ENCODE data around the gene DRAXIN. TPM values are rescaled to one million over a fixed set of nuclear protein-coding genes. Genes with fewer than 3 reads are reported as not detected.

The DRAXIN gene, protein sequence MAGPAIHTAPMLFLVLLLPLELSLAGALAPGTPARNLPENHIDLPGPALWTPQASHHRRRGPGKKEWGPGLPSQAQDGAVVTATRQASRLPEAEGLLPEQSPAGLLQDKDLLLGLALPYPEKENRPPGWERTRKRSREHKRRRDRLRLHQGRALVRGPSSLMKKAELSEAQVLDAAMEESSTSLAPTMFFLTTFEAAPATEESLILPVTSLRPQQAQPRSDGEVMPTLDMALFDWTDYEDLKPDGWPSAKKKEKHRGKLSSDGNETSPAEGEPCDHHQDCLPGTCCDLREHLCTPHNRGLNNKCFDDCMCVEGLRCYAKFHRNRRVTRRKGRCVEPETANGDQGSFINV
- 0.27 TPM for total RNA-seq

DNA sequence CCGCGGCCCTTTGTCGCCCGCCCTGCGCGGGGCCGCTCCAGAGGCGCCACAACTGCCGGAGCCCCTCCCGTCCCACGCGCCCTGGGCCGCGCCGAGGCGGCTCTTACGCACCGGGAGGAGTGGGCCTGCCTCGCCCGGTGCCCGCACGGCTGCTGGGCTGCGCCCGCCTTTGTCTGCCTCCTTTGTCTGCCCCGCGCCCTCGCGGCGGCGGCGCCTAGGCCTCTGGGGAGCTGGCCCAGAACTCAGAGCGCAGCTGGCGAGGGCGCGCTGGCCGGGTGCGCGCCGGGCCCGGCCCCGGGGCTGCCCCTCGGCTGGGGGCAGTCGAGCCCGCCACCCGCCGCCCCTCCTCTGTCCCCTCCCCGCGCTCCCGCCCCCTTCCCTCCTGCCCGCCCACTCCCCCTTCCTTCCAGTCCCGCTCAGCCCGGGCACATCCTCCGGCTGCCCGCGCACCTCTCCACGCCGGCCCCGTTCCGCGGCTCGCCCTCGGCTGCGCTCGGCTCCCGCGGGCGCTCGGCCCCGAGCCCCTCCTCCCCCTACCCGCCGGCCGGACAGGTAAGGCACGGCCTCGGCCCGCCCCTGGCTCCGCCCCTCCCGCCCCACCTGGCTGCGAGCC, at the start of gene DRAXIN:
DRAXIN (plus strand) TSS at position 409 of the 613 bp plus-strand sequence. CDS start 14,549 bp downstream, outside the sequence.
- no peak for DNase-seq (ENCODE audit: low read depth in 2 of 3, low spot score in 2 of 3)

DNA sequence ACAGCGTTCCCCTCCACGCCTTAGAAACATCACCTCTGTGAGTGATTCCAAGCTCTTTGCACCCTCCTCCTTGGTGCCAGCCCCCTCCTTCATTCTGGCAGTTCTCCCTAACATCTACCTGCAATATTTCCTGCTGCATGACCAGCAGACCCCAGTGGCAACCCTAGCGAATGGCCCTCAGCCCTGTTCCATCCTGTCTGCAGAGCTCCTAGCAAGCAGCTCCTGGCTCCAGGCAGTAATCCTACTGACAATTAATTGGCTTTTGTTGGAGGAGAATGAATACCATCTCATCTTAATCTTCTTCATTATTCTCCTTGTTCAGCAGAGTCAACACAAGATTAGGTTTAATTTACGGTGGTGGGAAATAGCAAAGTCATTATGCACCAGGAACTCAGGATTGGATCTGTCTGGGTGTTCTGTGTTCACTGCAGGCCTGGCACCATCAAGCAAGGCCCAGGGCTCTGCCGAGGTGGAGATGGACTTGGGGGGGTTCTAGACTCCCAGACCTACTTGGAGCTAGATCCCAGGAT, 49.7 kb upstream of the DRAXIN start:
- no peak for DNase-seq (ENCODE audit: low read depth in 2 of 3, low spot score in 2 of 3)

DNA sequence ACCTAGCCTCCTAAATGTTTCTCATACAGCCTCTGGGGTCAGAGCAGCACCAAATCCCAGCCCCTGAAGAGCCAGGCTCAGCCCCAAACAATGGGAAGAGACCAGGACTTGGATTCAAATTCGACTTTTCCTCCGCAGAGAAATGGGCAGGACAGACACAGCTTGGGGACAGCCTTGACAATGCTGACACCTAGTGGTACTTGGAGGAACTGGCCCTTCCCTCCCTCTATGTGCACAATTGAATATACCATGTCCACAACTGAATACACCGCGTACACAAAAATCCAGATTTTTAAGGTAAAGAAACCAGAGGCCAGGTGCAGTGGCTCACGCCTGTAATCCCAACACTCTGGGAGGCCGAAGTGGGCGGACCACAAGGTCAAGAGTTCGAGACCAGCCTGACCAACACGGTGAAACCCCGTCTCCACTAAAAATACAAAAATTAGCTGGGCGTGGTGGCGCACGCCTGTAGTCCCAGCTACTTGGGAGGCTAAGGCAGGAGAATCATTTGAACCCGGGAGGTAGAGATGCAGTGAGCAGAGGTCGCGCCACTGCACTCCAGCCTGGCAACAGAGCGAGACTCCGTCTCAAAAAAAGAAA, 49.0 kb upstream of the DRAXIN start:
- DNase-seq (ENCODE audit: low read depth in 2 of 3, low spot score in 2 of 3) = peak in 2 of 3 donors; percentile 58 to 72

DNA sequence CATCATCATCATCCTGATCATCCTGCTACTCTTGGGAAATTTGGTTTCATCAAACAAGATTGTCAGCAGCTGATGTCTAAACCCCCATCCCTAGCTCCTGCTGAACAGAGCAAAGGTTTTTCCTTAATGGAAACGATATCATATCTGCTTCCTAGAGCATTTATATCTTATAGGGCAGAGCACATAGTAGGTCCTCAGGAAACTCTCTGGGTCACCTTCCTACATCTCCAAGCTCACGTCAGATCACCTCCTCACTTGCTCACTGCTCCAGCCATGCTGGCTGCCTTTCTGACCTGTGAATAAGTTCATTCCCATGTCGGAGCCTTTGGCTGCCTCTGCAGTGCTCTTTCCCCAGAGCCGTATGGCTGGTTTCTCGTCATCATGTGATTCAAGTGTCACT, 47.7 kb upstream of the DRAXIN start:
- no peak for DNase-seq (ENCODE audit: low read depth in 2 of 3, low spot score in 2 of 3)

DNA sequence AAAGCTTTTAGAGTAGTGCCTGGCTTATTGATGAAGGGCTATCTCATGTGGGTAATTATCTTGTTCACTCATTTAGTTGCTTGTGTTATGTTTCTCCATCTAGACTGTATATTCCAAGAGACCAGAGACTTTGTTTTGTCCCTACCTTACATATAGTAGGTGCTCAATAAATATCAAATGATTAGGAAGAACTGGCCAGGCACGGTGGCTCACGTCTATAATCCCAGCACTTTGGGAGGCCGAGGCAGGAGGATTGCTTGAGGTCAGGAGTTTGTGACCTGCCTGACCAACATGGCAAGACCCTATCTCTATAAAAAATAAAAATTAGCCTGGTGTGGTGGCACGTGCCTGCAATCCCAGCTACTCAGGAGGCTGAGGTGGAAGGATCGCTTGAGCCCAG, 46.2 kb upstream of the DRAXIN start:
- no peak for DNase-seq (ENCODE audit: low read depth in 2 of 3, low spot score in 2 of 3)

DNA sequence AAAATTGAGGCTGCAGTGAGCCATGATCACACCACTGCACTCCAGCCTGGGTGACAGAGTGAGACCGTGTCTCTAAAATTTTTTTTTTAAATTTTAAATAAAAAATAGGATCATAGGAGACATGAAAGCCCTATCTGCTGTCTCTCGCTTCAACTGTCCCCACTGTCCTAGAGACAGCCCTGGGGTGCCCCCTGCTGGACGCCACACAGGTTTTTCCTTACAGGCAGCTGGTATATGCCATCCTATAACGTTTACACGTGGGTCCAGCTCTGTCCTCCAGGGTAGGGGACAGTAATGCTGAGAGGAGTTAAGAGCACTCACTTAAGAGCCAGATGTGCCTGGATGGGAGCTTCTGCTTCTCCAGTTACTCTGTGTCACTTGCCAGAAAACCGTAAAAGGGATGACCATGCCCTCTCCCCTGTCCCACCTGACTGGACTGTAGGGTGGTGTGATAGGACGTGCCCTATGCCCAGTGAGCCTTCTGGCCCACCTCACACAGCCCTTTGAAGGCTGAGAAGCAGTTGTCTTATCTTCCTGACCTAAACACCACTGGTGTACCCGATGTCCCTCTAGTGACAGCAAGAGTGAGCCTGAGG, 45.7 kb upstream of the DRAXIN start:
- peak; percentile 48 to 89 (median 82) for DNase-seq (ENCODE audit: low read depth in 2 of 3, low spot score in 2 of 3)

DNA sequence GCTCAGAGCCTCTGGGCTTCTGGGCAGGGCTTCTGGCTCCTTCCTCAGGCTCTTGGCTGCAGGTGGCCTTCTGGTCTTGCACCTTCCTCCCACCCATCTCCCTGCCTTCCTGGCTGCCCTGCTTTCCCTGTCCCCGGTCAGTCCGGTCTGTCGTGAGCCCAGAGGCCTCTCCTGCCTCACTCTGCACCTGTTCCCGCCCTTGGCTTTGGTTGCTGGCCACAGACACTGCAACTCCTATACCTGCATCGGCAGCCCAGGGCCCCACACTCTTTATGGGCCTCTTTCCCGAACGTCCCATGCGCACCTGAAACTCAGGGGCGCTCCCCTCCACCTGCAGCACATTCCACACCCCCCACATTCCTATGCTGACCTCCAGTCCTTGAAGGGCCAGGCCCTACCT, 45.2 kb upstream of the DRAXIN start:
- no peak for DNase-seq (ENCODE audit: low read depth in 2 of 3, low spot score in 2 of 3)

DNA sequence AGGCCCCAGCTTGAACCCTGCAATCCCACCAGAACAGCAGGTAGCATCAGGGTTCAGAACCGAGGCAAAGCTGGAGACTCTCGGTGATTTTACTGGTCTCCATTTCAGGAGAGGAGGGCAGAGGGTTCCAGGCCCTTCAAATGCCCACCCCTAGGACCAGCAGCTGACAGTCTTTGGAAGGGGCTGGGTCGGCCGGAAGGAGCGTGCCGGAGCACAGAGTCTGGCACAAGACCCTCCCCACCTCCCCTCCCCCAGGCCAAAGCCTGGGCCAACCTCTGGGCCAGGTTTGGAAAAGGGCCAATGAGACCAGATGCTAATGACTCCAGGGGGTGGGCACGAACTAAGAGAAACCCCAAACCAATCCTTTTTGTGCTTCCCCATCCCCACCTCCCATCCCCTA, 44.2 kb upstream of the DRAXIN start:
- no peak for DNase-seq (ENCODE audit: low read depth in 2 of 3, low spot score in 2 of 3)

DNA sequence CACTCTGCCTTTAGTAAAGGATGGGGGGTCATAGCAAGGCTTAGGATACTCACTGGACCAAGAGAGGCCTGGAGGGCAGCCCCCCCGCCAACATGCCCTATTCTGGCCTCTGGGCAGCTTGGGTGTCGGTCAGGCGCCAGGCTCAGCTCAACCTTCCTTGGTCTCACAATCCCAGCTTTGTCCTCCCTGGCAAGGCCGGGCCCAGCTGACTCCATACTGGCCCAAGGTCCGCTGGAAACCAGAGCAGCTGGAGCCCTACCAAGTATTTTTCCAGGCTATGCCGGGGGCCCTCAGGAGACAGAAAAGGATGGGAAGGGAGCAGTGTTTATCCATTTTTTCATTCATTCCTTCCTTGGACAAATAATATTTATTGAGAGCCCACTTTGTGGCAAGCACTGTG, 43.5 kb upstream of the DRAXIN start:
- DNase-seq (ENCODE audit: low read depth in 2 of 3, low spot score in 2 of 3) = no peak

DNA sequence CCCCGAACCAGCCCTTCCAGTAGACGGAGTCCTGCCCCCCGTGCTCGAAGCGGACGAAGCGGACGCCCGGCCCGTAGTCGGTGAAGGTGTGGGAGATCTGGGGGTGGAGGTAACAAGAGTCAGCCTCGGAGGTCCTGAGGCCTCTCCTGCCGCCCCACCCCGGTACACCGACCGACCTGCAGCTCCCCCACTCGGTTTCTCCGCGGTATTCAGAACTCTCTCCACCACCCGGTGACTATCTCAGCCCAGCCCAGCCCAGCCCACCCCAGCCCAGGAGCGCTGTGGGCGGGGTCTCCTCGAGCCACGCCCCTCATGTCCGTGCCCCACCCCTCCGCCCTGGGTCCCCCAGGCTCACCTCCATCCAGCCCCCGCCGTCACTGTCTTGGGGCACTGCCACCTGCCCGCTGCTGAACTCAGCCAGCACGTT, 42.8 kb upstream of the DRAXIN start:
- DNase-seq (ENCODE audit: low read depth in 2 of 3, low spot score in 2 of 3) = peak in 1 of 3 donors; percentile 22

DNA sequence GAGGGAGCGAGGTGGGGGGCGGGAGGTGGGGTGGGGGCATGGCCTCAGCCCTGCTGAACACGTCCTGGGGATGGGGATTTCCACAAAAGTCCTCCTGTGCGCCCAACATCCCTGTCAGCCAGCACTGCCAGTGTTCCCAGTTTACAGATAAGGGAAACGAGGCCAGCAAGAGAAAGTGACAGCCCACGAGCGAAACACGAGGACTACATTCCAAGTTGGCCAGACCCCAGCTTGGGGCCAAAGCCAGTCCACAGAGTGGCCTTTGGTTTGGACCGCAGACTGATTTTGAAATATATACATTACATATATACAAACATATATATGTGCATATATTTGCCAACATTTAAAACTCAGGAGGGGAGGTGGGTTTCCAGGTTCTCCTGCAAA, 42.3 kb upstream of the DRAXIN start:
- no peak for DNase-seq (ENCODE audit: low read depth in 2 of 3, low spot score in 2 of 3)

DNA sequence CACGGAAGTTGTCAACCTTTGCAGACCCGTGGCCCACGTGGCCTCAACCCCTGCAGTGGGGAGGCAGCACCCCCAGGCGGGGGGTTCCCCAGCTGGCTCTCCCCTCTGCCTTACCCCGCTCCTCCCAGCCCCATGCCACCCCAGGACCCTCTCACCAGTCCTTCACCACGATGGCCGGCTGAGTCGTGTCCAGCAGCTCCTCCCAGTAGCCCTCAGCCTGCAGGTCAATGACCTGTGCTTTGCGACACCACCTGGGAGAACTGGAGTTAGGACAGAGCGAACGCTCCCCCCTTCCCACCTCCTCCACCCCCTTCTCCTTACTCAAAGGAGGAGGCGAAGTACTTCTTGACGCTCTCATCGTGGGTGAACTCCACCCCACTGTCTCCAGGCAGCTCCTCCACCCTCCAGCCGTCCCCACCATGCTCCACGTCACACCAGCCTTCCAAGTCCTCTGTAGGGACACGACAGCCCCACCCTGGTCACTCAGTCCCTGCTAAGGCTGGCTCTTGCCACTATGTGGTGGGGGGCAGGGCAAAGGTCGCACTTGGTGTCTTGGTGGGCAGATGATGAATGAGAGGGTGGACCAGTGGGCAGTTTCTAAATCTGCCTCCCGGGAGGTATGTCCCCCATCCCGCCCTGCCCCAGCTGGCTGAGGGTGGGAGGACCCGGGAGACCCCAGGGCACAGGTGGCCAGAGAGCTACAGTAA, 41.7 kb upstream of the DRAXIN start:
- DNase-seq (ENCODE audit: low read depth in 2 of 3, low spot score in 2 of 3) = no peak

DNA sequence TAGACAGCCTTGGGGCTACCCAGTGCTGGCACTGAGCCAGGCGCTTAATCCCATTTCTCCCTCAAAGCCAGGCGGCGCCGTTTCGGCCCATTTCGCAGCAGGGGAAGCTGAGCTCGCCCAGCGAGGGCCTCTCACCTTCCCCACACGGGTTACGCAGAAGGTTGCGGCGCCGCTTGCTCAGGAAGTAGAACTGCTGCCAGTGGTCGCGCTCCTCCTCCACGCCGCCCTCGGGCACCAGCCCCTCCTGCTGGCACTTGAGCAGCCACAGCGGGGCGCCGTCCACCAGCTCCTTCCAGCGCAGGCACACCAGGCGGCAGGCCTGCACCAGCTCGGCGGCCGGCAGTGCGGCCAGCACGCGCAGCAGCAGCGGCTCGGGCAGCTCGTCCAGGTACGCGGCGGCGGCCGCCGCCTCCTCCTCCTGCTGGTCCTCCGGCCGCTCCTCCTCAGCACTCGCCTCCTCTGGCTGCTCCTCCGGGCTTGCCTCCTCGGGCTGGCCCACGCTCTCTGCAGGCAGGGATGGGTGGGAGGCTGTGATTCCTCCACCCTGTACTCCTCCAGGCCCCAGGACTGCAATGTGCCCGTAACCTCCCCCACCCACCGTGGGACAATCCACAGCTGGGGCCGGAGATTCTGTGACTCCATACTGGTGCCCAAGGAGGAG, 41.0 kb upstream of the DRAXIN start:
- peak; percentile 55 to 80 (median 77) for DNase-seq (ENCODE audit: low read depth in 2 of 3, low spot score in 2 of 3)

DNA sequence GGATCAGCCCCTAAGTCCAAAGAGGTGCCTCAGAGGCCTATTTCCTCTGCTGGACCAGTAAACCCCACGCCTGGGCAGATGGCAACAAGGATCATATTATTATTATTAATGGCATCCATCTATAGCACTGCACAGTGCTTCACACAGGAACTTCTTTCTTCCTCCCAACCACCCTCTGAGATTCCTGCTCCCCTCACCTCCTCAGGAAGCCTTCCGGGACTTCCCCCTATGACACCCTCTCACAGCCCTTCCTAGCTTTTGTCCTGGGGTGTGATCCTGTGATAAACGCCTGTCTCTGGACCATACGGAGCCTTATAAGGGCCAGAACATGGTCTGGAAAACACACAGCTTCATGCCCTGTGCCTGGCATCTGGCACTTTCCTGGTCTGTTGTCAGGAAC, 40.5 kb upstream of the DRAXIN start:
- no peak for DNase-seq (ENCODE audit: low read depth in 2 of 3, low spot score in 2 of 3)

DNA sequence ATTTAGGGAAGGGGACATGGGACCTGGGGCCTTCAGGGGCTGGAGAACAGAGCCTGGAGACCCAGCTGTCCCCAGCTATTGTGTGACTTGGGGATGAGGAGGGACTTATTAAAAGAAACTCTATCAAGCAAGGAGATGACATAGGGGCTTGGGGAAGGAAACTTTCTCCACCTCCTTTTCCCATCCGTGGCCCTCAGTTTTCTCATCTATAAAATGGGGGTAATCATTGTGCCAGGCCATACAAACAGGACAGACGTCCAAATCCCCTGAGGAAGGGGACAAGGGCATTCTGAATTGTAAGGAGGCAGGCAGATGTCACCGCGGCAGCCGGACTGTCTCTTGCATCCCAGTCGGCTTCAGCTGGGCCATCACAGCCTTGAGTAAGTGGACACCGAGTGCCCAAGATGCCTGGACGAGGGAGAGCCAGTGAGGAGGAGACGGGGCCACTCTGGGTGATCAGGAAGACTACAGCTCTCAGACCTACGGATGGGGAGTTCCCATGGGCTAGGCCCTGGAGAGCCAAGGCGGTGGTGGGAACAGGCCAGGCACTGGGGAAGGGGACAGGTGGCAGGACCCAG, 39.2 kb upstream of the DRAXIN start:
- no peak for DNase-seq (ENCODE audit: low read depth in 2 of 3, low spot score in 2 of 3)

DNA sequence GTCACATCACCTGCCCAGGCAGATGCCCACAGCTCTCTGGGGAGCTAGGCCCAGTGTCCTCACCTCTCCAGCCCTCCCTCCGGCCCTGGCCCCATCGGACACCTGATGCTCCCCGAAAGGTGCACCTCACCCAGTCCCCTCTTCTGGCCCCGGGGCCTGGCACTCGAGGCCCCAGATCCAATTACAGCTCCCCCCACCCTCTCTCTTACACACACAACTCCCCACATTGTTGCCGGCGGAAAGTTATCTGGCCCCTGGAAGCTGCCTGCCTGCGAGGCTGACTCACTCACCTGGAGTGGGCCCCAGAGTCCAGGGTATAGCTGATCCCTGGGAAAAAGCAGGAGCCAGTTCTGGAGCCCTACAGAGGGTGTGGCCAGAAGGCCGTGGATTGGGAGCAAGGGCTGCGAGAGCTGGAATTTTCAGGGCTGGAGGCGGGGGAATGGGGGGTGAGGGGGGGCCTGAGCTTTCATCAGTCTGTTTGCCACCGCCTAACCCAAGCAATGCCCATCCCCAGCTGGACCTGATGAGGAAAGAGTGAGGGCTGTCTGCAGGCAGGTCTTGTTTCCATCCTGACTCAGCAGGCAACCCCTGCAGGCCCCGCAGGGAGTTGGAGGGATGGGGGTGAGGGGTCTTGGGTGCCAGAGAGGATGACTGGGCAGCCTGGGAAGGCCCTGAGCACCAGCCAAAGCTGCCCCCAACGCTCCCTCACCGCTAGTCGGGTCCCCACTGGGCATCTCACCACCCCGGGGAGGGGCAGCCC, 38.2 kb upstream of the DRAXIN start:
- no peak for DNase-seq (ENCODE audit: low read depth in 2 of 3, low spot score in 2 of 3)

DNA sequence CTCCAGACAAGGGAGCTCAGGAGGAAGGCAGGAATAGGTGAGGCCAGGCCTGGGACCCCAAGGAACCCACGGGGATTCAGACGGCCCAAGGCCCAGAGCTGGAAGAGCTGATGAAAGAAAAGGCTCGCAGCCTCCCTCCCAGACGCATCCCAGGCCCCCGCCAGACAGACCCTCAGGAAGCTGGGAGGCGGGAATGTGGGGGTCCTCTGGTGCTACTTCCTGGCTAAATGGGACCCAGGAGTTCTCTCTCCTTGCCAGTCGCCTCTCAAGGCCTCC, 37.7 kb upstream of the DRAXIN start:
- no peak for DNase-seq (ENCODE audit: low read depth in 2 of 3, low spot score in 2 of 3)

DNA sequence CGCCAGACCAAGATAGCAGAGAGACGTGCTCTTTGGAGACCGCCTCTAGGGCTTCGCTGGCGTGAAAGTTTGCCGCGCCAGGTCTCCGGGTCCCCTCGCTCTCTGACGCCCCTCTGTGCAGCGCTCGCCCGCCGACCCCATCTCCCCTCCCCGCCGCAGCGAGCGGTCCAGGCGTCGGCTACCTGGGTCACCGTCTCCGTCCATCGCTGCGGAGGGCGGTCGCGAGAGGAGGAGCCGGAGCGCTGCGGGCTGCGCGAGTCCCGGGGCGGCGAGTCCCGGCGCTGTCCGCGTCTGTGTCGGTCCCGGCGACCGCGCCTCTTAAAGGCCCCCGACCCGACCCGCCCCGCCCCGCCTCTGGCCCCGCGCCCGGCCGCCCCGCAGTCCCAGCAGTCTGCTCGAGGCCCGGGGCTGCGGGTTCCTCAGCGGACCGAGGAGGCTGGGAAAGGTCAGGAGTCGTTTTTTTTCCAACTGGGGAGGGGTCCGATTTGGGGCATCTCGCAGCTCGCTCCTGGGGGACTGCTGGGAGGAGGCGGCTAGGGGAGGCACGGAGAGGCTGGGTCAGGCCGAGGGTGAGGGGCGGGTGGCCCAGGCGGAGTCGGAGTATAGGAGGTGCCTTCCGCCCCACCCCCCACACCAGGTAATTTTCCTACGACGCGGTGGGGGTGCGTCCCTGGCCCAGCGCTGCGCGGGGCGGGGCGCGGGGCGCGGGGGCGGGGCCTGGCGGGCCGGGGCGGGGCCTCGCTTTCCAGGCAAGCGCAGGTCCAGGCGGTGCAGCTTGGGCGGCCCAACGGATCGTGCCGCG, 37.2 kb upstream of the DRAXIN start, which contains the start of the genes FBXO2 and FBXO44:
FBXO2 (minus strand) TSS at position 293 of the 802 bp plus-strand sequence; CDS start at position 204, 89 bp downstream.
FBXO44 (plus strand) TSS at position 741 of the 802 bp plus-strand sequence. CDS start 959 bp downstream, outside the sequence.
- DNase-seq (ENCODE audit: low read depth in 2 of 3, low spot score in 2 of 3) = no peak
